Breast epithelium (tissue), 3 donors: Measurements from ENCODE around the gene C6orf120.

Experiments
- CTCF ChIP-seq, 3 donors: fragments of 450-650 bp; IDR thresholded peaks; one replicate each; pipeline ENCODE4 v1.5.1; 2016 to 2017; ENCODE audit warnings: antibody characterized with exemption in 3 of 3, mild to moderate bottlenecking in 3 of 3, moderate library complexity in 3 of 3
- POLR2A ChIP-seq: fragments of 450-650 bp; IDR thresholded peaks from one replicate; pipeline ENCODE4 v1.6.1; 2016; ENCODE audit warnings: antibody characterized with exemption, mild to moderate bottlenecking, moderate library complexity

GRCh38 chr6:169702840-169703246 lies 917 bp downstream of the C6orf120 start:
- TF ChIP-seq CTCF (IDR thresholded peaks at IDR 0.05): no peak
- TF ChIP-seq POLR2A: no peak
